Astrocyte of the cerebellum (primary cell): ENCODE results near the gene GLI1.

ENCODE experiments used
- DNase-seq: peaks from one replicate; pipeline ENCODE4 v3.0.0-alpha.2; 2011; ENCODE audit warnings: low read depth
- H3K4me3 ChIP-seq: 2 replicates; pipeline ENCODE4 v1.5.1; 2011; ENCODE audit warnings: mild to moderate bottlenecking, low read depth, low read length, moderate library complexity
- CTCF ChIP-seq: IDR thresholded peaks from 2 replicates; pipeline ENCODE4 v1.5.1; 2012; ENCODE audit warnings: low read length, low read depth, moderate library complexity, mild to moderate bottlenecking; ENCODE audit errors: missing control alignments
- in situ Hi-C: cut with HindIII; loops from 2 replicates; pipeline ENCODE4 v1.10.0; 2017; ENCODE audit warnings: low sequenced_read_pairs

GLI1 gene

GRCh38 chr12:57477710-57478681 is 18.4 kb downstream of the GLI1 start:
- no peak overlapping the region for H3K4me3 ChIP-seq
- DNase-seq, result no peak
- in situ Hi-C loops, result no loop called here
- no peak for TF ChIP-seq CTCF

GRCh38 chr12:57479043-57479375 is 19.4 kb downstream of the GLI1 start:
- no peak for DNase-seq
- no peak overlapping the region for H3K4me3 ChIP-seq
- no peak for TF ChIP-seq CTCF
- in situ Hi-C loops, result no loop called here

GRCh38 chr12:57479376-57480115 is 20.0 kb downstream of the GLI1 start, which contains the start of gene ARHGAP9:
Gene ARHGAP9, minus strand, starts transcription at chr12:57479866. Its CDS starts 460 bp downstream, at chr12:57479406.
- H3K4me3 ChIP-seq, result no peak within 1 kb of the TSS
- no peak for TF ChIP-seq CTCF
- in situ Hi-C loops, result no loop called here
- DNase-seq, result no peak

GRCh38 chr12:57481671-57482070 is 22.1 kb downstream of the GLI1 start:
- in situ Hi-C loops, result no loop called here
- TF ChIP-seq CTCF, result no peak
- no peak overlapping the region for H3K4me3 ChIP-seq
- DNase-seq, result no peak

GRCh38 chr12:57483466-57483865 is 23.9 kb downstream of the GLI1 start:
- in situ Hi-C loops, result no loop called here
- peak; percentile 32 for DNase-seq
- H3K4me3 ChIP-seq, result no peak overlapping the region
- TF ChIP-seq CTCF, result no peak

GRCh38 chr12:57485695-57486094 is 26.1 kb downstream of the GLI1 start:
- no peak for TF ChIP-seq CTCF
- no peak for DNase-seq
- H3K4me3 ChIP-seq, result no peak overlapping the region
- in situ Hi-C loops, result no loop called here
